GM12878 (cell line): ENCODE results near the gene EIF2S2. TPM values are rescaled to one million over a fixed set of nuclear protein-coding genes. Genes with fewer than 3 reads are reported as not detected.

ENCODE experiments used
- ATAC-seq: fragments of 200-7000 bp; cut with Tn5 transposase; 3 replicates; pipeline ENCODE4 v1.9.1; 2020; ENCODE audit warnings: mild to moderate bottlenecking, moderate library complexity
- BruUV-seq: library from RNA; stranded (reverse); fragments of 400-500 nt; replicated peaks from 2 replicates; lab custom pipeline; 2021; lab: Mats Ljungman, UMichigan
- CTCF ChIA-PET: fragments of 300-600 bp; sonication (Branson Sonifier 250); formaldehyde crosslinking; extraction: SDS; loops from one replicate; lab custom pipeline; 2021; ENCODE audit warnings: inconsistent platforms; lab: Yijun Ruan, JAX
- POLR2A ChIA-PET: fragments of 350-600 bp; formaldehyde crosslinking; extraction: SDS; loops from one replicate; lab custom pipeline; 2021; ENCODE audit warnings: inconsistent platforms; lab: Charles Lee
- RAD21 ChIA-PET: fragments of 300-600 bp; sonication (Branson Sonifier 250); formaldehyde crosslinking; loops from one replicate; lab custom pipeline; 2023; ENCODE audit warnings: antibody characterized with exemption; ENCODE audit not compliant: unreplicated experiment; lab: Charles Lee
- SMC1A ChIA-PET: fragments of 300-600 bp; sonication (Branson Sonifier 250); formaldehyde crosslinking; loops from one replicate; lab custom pipeline; 2023; ENCODE audit not compliant: unreplicated experiment, uncharacterized antibody; lab: Charles Lee
- DNase-seq: peaks from one replicate; pipeline ENCODE4 v3.0.0-alpha.2; 2011; ENCODE audit warnings: low read depth, low spot score
- FAIRE-seq: peaks from 3 replicates; lab custom pipeline; 2011; peaks lifted over from hg19 to GRCh38; lab: Jason Lieb, UNC
- H2AFZ ChIP-seq: 2 replicates; pipeline ENCODE4 v1.6.0; 2011; ENCODE audit warnings: low read depth, low read length, control low read depth; ENCODE audit not compliant: control insufficient read depth
- H3K27ac ChIP-seq: 2 replicates; pipeline ENCODE4 v1.5.1; 2011; ENCODE audit warnings: control low read depth; ENCODE audit not compliant: control insufficient read depth, insufficient read depth
- H3K27me3 ChIP-seq, 2 experiments: replicated peaks in 1 of 2; 2 replicates each; pipeline versions ENCODE4 v1.6.0 to v1.6.1; 2011; ENCODE audit warnings: low read length in 1 of 2; ENCODE audit not compliant: control insufficient read depth in 2 of 2, insufficient read depth in 2 of 2
- H3K36me3 ChIP-seq, 2 experiments: 2 replicates each; pipeline ENCODE4 v1.5.1; 2011; ENCODE audit warnings: low read length in 1 of 2; ENCODE audit not compliant: control insufficient read depth in 2 of 2, insufficient read depth in 2 of 2
- H3K4me1 ChIP-seq: 2 replicates; pipeline ENCODE4 v1.6.1; 2011; ENCODE audit warnings: mild to moderate bottlenecking, low read length, moderate library complexity, mixed read lengths; ENCODE audit not compliant: control insufficient read depth, insufficient read depth
- H3K4me2 ChIP-seq: 2 replicates; pipeline ENCODE4 v1.6.0; 2011; ENCODE audit warnings: control low read depth; ENCODE audit not compliant: control insufficient read depth, insufficient read depth
- H3K4me3 ChIP-seq: fragments of 200-600 bp; sonication (generic); 2 replicates; pipeline ENCODE4 v1.5.1; 2016
- H3K79me2 ChIP-seq: 2 replicates; pipeline ENCODE4 v1.6.0; 2011; ENCODE audit warnings: low read length; ENCODE audit not compliant: control insufficient read depth, insufficient read depth
- H3K9ac ChIP-seq: 2 replicates; pipeline ENCODE4 v1.8.0; 2011; ENCODE audit warnings: low read length, control low read depth, mixed read lengths; ENCODE audit not compliant: control insufficient read depth, insufficient read depth
- H3K9me3 ChIP-seq: replicated peaks from 3 replicates; pipeline ENCODE4 v1.5.1; 2011; ENCODE audit warnings: mild to moderate bottlenecking, low read length; ENCODE audit not compliant: control insufficient read depth, insufficient read depth
- H4K20me1 ChIP-seq: 2 replicates; pipeline ENCODE4 v1.6.0; 2011; ENCODE audit not compliant: control insufficient read depth, insufficient read depth
- BRCA1 ChIP-seq: IDR thresholded peaks from 2 replicates; pipeline ENCODE4 v1.6.1; 2011; ENCODE audit warnings: low read depth, low read length, improper control_type of control experiment
- E2F4 ChIP-seq: IDR thresholded peaks from 2 replicates; pipeline ENCODE4 v1.6.1; 2012; ENCODE audit warnings: low read depth, low read length, improper control_type of control experiment
- EGR1 ChIP-seq, 2 experiments: IDR thresholded peaks; 1 replicate in 1 of 2; 2 replicates in 1 of 2; pipeline ENCODE4 v1.6.1; 2011 to 2012; ENCODE audit warnings: low read depth in 2 of 2, low read length in 2 of 2, borderline replicate concordance in 1 of 2, mild to moderate bottlenecking in 1 of 2, moderate library complexity in 1 of 2
- MEF2B ChIP-seq: fragments of 450-650 bp; IDR thresholded peaks from 2 replicates; pipeline ENCODE4 v1.6.1; 2018; ENCODE audit warnings: mild to moderate bottlenecking, moderate library complexity; ENCODE audit not compliant: partially characterized antibody, poor library complexity, severe bottlenecking
- NBN ChIP-seq: fragments of 450-650 bp; IDR thresholded peaks from 2 replicates; pipeline ENCODE4 v1.6.1; 2016
- NFYA ChIP-seq: IDR thresholded peaks from 2 replicates; pipeline ENCODE4 v1.6.1; 2011; ENCODE audit warnings: low read depth, mild to moderate bottlenecking, low read length, improper control_type of control experiment, borderline replicate concordance
- NR2F1 ChIP-seq: fragments of 450-650 bp; conservative IDR thresholded peaks from 2 replicates; pipeline ENCODE4 v1.6.1; 2017; ENCODE audit warnings: mild to moderate bottlenecking
- RAD51 ChIP-seq: fragments of 450-650 bp; IDR thresholded peaks from 2 replicates; pipeline ENCODE4 v1.6.1; 2016; ENCODE audit warnings: moderate library complexity, mild to moderate bottlenecking, inconsistent platforms
- RELB ChIP-seq: fragments of 450-650 bp; IDR thresholded peaks from 2 replicates; pipeline ENCODE4 v1.6.1; 2017; ENCODE audit warnings: low read depth, mild to moderate bottlenecking, moderate library complexity
- WGBS: methylation state at CpG from one replicate; pipeline ENCODE4 v1.1.6; 2016; ENCODE audit warnings: low lambda C conversion rate; ENCODE audit not compliant: insufficient replicate concordance, insufficient coverage; ENCODE audit errors: missing lambda C conversion rate; 5-methylcytosine and 5-hydroxymethylcytosine counted together
- in situ Hi-C: fragments of 300-500 bp; cut with MboI; formaldehyde crosslinking; loops from 9 replicates; pipeline ENCODE4 v1.14.3; 2018; ENCODE audit warnings: mixed read lengths
- intact Hi-C: fragments of 100-400 bp; cut with micrococcal nuclease; formaldehyde crosslinking; loops from one replicate; pipeline ENCODE4 v1.14.2; 2022; ENCODE audit not compliant: unreplicated experiment
- polyA plus RNA-seq, 11 experiments: library from polyadenylated mRNA; depleted of rRNA in 4 of 11; unstranded in 6 of 11; stranded (reverse) in 5 of 11; fragments of >200 nt; fragmentation: Nextera tagmentation in 4 of 11; fragmentation: Illumina TruSeq in 1 of 11; extraction: Ambion mirVana in 4 of 11; extraction: Trizol in 1 of 11; gene quantifications; 1 replicate in 1 of 11; 2 replicates in 10 of 11; pipeline versions ENCODE4 v1.2.1 to v1.2.3, GENCODE V29; 2011 to 2016; ENCODE audit warnings: inconsistent platforms in 2 of 11, missing spikeins in 2 of 11, low read depth in 1 of 11
- total RNA-seq, 4 experiments: library from RNA; depleted of rRNA in 3 of 4; stranded (reverse); fragments of >200 nt in 3 of 4; fragmentation: Illumina TruSeq in 1 of 4; extraction: Trizol in 1 of 4; gene quantifications; 2 replicates each; pipeline versions ENCODE4 v1.2.1 to v1.2.3, GENCODE V29; 2013 to 2021

Gene EIF2S2
- total and polyA plus RNA-seq, 10 of the 15 experiments (the other 5 are each of a cell fraction or from before 2014, with no cell fraction given): 60.2 to 153 (median 84.3) TPM

- TF ChIP-seq E2F4 (no peak), NBN (no peak), RELB (no peak), RAD51 (no peak), EGR1 (IDR thresholded peaks at IDR 0.05; ENCODE audit: borderline replicate concordance in 1 of 2, low read depth in 2 of 2, low read length in 2 of 2) (no peak), BRCA1 (no peak)
These were observed 38.4 kb upstream of the EIF2S2 start (continued) for GRCh38 chr20:34150306-34151000.

GRCh38 chr20:34145280-34145819, 33.3 kb upstream of the EIF2S2 start:
- H3K9ac ChIP-seq: no peak overlapping the region
- no peaks in the 10 kb centered on the region for H4K20me1 ChIP-seq
- H3K27me3 ChIP-seq: no peaks in the 10 kb centered on the region
- ChIA-PET RAD21 (no interaction called here), POLR2A (no interaction called here), CTCF (no interaction called here), SMC1A (no interaction called here)
- 0 out of 2 replicates have a peak, but pooled peaks have one; percentile 40 for TF ChIP-seq NR2F1
- TF ChIP-seq NFYA: no peak
- TF ChIP-seq MEF2B: peak; percentile 26
- no peak overlapping the region for H3K27ac ChIP-seq
- no peaks in the 10 kb centered on the region for H3K9me3 ChIP-seq
- H3K4me3 ChIP-seq: no peak overlapping the region
- H3K4me2 ChIP-seq: no peak overlapping the region
- H3K79me2 ChIP-seq: no peaks in the 10 kb centered on the region
- H3K4me1 ChIP-seq: no peaks in the 10 kb centered on the region
- 50% methylated on average over 2 of the region's 2 CpGs for WGBS
- intact Hi-C loops (no loop called here), in situ Hi-C loops (no loop called here)
- H3K36me3 ChIP-seq: no peaks in the 10 kb centered on the region
- peak; percentile 50; the same call in 2 of the 3 replicates for ATAC-seq
- no peak overlapping the region for H2AFZ ChIP-seq
- no peak for FAIRE-seq
- no TSS peak for BruUV-seq
- peak; percentile 3 for DNase-seq
